ENCODE measurements around the gene SYCN.
"Not testable (repeated sequence)": the region's sequence is repeated elsewhere in the genome, so short reads cannot be mapped to it uniquely, and the experiment has no call there.

The SYCN gene

GRCh38 chr19:39203372-39204341 lies at the start of gene SYCN:
SYCN (minus strand) TSS chr19:39204263; CDS start chr19:39204254, 9 bp downstream.
- DNase-seq (ENCODE audit: low read depth): no peak
- no peak within 1 kb of the TSS for H3K4me3 ChIP-seq (ENCODE audit: low read depth, low read length)

GRCh38 chr19:39253374-39254149 lies 49.5 kb upstream of the SYCN start:
- no peak for DNase-seq (ENCODE audit: low read depth)
- no peak overlapping the region for H3K4me3 ChIP-seq (ENCODE audit: low read depth, low read length)

GRCh38 chr19:39252458-39252857 lies 48.4 kb upstream of the SYCN start:
- DNase-seq (ENCODE audit: low read depth): no peak

GRCh38 chr19:39251846-39252245 lies 47.8 kb upstream of the SYCN start:
- DNase-seq (ENCODE audit: low read depth): no peak
- H3K4me3 ChIP-seq (ENCODE audit: low read depth, low read length): no peak overlapping the region

More at GRCh38 chr19:39252458-39252857, 48.4 kb upstream of the SYCN start:
- H3K4me3 ChIP-seq (ENCODE audit: low read depth, low read length): no peak overlapping the region

GRCh38 chr19:39251081-39251480 lies 47.0 kb upstream of the SYCN start:
- H3K4me3 ChIP-seq (ENCODE audit: low read depth, low read length): no peak overlapping the region
- no peak for DNase-seq (ENCODE audit: low read depth)

GRCh38 chr19:39248806-39249205 lies 44.7 kb upstream of the SYCN start, which contains the start of gene IFNL4:
IFNL4 (minus strand) TSS chr19:39248856.
- H3K4me3 ChIP-seq (ENCODE audit: low read depth, low read length): no peak within 1 kb of the TSS
- DNase-seq (ENCODE audit: low read depth): no peak

- DNase-seq (ENCODE audit: low read depth): no peak
- no peak overlapping the region for H3K4me3 ChIP-seq (ENCODE audit: low read depth, low read length)
Observed at GRCh38 chr19:39247701-39248664, 43.9 kb upstream of the SYCN start.

GRCh38 chr19:39246951-39247669 lies 43.0 kb upstream of the SYCN start:
- DNase-seq (ENCODE audit: low read depth): no peak
- no peak overlapping the region for H3K4me3 ChIP-seq (ENCODE audit: low read depth, low read length)

- not testable (repeated sequence) for H3K4me3 ChIP-seq (ENCODE audit: low read depth, low read length); DNase-seq (ENCODE audit: low read depth)
Observed at GRCh38 chr19:39245166-39245565, 41.1 kb upstream of the SYCN start.

GRCh38 chr19:39244410-39245100 lies 40.5 kb upstream of the SYCN start, which contains the start of gene IFNL3:
IFNL3 (minus strand) TSS chr19:39245006; CDS start chr19:39244967, 39 bp downstream.
- DNase-seq (ENCODE audit: low read depth); H3K4me3 ChIP-seq (ENCODE audit: low read depth, low read length): not testable (repeated sequence)

GRCh38 chr19:39243741-39244140 lies 39.7 kb upstream of the SYCN start:
- DNase-seq (ENCODE audit: low read depth); H3K4me3 ChIP-seq (ENCODE audit: low read depth, low read length): not testable (repeated sequence)

GRCh38 chr19:39240421-39240820 lies 36.4 kb upstream of the SYCN start:
- no peak for DNase-seq (ENCODE audit: low read depth)
- H3K4me3 ChIP-seq (ENCODE audit: low read depth, low read length): no peak overlapping the region

- no peak for DNase-seq (ENCODE audit: low read depth)
- H3K4me3 ChIP-seq (ENCODE audit: low read depth, low read length): no peak overlapping the region
Observed at GRCh38 chr19:39238944-39239343, 34.9 kb upstream of the SYCN start.

- DNase-seq (ENCODE audit: low read depth): no peak
- H3K4me3 ChIP-seq (ENCODE audit: low read depth, low read length): no peak overlapping the region
Observed at GRCh38 chr19:39238209-39238608, 34.1 kb upstream of the SYCN start.

- no peak for DNase-seq (ENCODE audit: low read depth)
- H3K4me3 ChIP-seq (ENCODE audit: low read depth, low read length): no peak overlapping the region
Observed at GRCh38 chr19:39237200-39238184, 33.4 kb upstream of the SYCN start.

GRCh38 chr19:39236527-39236926 lies 32.5 kb upstream of the SYCN start:
- no peak for DNase-seq (ENCODE audit: low read depth)
- no peak overlapping the region for H3K4me3 ChIP-seq (ENCODE audit: low read depth, low read length)

- no peak for DNase-seq (ENCODE audit: low read depth)
- no peak overlapping the region for H3K4me3 ChIP-seq (ENCODE audit: low read depth, low read length)
Observed at GRCh38 chr19:39232708-39233107, 28.6 kb upstream of the SYCN start.

Data from skeletal muscle cell (primary cell).